ENCODE results near the gene ATP11A. TPM values are rescaled to one million over a fixed set of nuclear protein-coding genes. Genes with fewer than 3 reads are reported as not detected.
A peak's percentile ranks its signal among the peaks of the same experiment; 100 is the strongest.

ATP11A gene
- total and polyA plus RNA-seq, 2 experiments from 2014 or later, result 12.3 to 52.6 TPM

- Histone ChIP-seq H3K27ac (ENCODE audit: low read depth) (no peak overlapping the region), H3K4me1 (ENCODE audit: insufficient read depth) (peaks cover 9% of the 10 kb centered on the region), H3K79me2 (replicated peaks; ENCODE audit: insufficient read depth) (no peaks in the 10 kb centered on the region), H4K20me1 (replicated peaks; ENCODE audit: insufficient read depth) (no peaks in the 10 kb centered on the region), H3K4me3 (no peak overlapping the region), H2AFZ (peak overlapping the region; percentile 81; the same call in 1 of the 2 replicates), H3K36me3 (ENCODE audit: insufficient read depth) (no peaks in the 10 kb centered on the region), H3F3A (replicated peaks; ENCODE audit: low read depth) (no peaks in the 10 kb centered on the region), H3K9me2 (ENCODE audit: insufficient read depth) (no peaks in the 10 kb centered on the region), H3K27me3 (ENCODE audit: insufficient read depth) (no peaks in the 10 kb centered on the region), H3K4me2 (no peak overlapping the region)
- TF ChIP-seq STAT1 (IDR thresholded peaks at IDR 0.05; ENCODE audit: unreplicated experiment) (no peak), ZNF462 (CRISPR knock-in tag; IDR thresholded peaks at IDR 0.05) (no peak), ZNF331 (CRISPR knock-in tag; IDR thresholded peaks at IDR 0.05; ENCODE audit: low read depth) (no peak), POLR2AphosphoS5 (IDR thresholded peaks at IDR 0.05; ENCODE audit: low read depth) (no peak), CREB1 (CRISPR knock-in tag; IDR thresholded peaks at IDR 0.05; ENCODE audit: low read depth) (no peak), ZNF114 (CRISPR knock-in tag; IDR thresholded peaks at IDR 0.05) (no peak), REST (IDR thresholded peaks at IDR 0.05; ENCODE audit: unreplicated experiment) (no peak), JUNB (IDR thresholded peaks at IDR 0.05; ENCODE audit: unreplicated experiment) (no peak), NANOG (IDR thresholded peaks at IDR 0.05; ENCODE audit: borderline replicate concordance) (no peak), EZH2phosphoT487 (IDR thresholded peaks at IDR 0.05; ENCODE audit: unreplicated experiment) (no peak)
- TF ChIP-seq, protein P1, sequence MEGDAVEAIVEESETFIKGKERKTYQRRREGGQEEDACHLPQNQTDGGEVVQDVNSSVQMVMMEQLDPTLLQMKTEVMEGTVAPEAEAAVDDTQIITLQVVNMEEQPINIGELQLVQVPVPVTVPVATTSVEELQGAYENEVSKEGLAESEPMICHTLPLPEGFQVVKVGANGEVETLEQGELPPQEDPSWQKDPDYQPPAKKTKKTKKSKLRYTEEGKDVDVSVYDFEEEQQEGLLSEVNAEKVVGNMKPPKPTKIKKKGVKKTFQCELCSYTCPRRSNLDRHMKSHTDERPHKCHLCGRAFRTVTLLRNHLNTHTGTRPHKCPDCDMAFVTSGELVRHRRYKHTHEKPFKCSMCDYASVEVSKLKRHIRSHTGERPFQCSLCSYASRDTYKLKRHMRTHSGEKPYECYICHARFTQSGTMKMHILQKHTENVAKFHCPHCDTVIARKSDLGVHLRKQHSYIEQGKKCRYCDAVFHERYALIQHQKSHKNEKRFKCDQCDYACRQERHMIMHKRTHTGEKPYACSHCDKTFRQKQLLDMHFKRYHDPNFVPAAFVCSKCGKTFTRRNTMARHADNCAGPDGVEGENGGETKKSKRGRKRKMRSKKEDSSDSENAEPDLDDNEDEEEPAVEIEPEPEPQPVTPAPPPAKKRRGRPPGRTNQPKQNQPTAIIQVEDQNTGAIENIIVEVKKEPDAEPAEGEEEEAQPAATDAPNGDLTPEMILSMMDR (conservative IDR thresholded peaks at IDR 0.05; ENCODE audit: low read depth in 2 of 2), result no peak
- TF ChIP-seq, protein P2, sequence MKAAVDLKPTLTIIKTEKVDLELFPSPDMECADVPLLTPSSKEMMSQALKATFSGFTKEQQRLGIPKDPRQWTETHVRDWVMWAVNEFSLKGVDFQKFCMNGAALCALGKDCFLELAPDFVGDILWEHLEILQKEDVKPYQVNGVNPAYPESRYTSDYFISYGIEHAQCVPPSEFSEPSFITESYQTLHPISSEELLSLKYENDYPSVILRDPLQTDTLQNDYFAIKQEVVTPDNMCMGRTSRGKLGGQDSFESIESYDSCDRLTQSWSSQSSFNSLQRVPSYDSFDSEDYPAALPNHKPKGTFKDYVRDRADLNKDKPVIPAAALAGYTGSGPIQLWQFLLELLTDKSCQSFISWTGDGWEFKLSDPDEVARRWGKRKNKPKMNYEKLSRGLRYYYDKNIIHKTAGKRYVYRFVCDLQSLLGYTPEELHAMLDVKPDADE (IDR thresholded peaks at IDR 0.05), result no peak
- ATAC-seq, result no peak
- H3K9me3 Mint-ChIP-seq, result no peaks in the 10 kb centered on the region
- DNase-seq (ENCODE audit: low spot score), result no peak
- H3K27ac Mint-ChIP-seq, result no peak overlapping the region
- no peak overlapping the region for H3K4me3 Mint-ChIP-seq
- H3K27me3 Mint-ChIP-seq (ENCODE audit: insufficient read depth, low read depth, poor library complexity), result peaks cover 15% of the 10 kb centered on the region
- peaks cover 13% of the 10 kb centered on the region; the same call in 2 of the 3 replicates for H3K4me1 Mint-ChIP-seq
- no peaks in the 10 kb centered on the region for H3K36me3 Mint-ChIP-seq (ENCODE audit: low read depth)
These were observed 37.9 kb upstream of the ATP11A start for GRCh38 chr13:112651750-112652511.

Measured in GM23338 (cell line).